K562 (cell line): ENCODE data around the gene ANKRD13C.

ENCODE experiments used
- JUND ChIP-seq, 2 experiments: IDR thresholded peaks; 2 replicates in 1 of 2; 3 replicates in 1 of 2; pipeline ENCODE4 v1.6.1; 2011; ENCODE audit warnings: borderline replicate concordance in 2 of 2, low read depth in 2 of 2, low read length in 2 of 2, improper control_type of control experiment in 1 of 2, missing biosample characterization in 1 of 2, missing genetic modification characterization in 1 of 2, missing genetic modification reagents in 1 of 2
- KLF16 ChIP-seq: IDR thresholded peaks from 2 replicates; pipeline ENCODE4 v1.6.1; 2016; ENCODE audit warnings: antibody characterized with exemption
- MEF2A ChIP-seq: IDR thresholded peaks from 2 replicates; pipeline ENCODE4 v1.6.1; 2011; ENCODE audit warnings: low read depth, mild to moderate bottlenecking, low read length, moderate library complexity; ENCODE audit not compliant: control insufficient read depth
- SMC3 ChIP-seq: conservative IDR thresholded peaks from 2 replicates; pipeline ENCODE4 v1.6.1; 2011; ENCODE audit warnings: low read depth, low read length, improper control_type of control experiment; ENCODE audit not compliant: insufficient read depth
- SPI1 ChIP-seq: IDR thresholded peaks from 2 replicates; pipeline ENCODE4 v1.6.1; 2011; ENCODE audit warnings: low read depth, low read length, control low read depth, borderline replicate concordance
- SRF ChIP-seq, 2 experiments: fragments of 250-450, 450-650 bp in 1 of 2; sonication (Bioruptor Pico) in 1 of 2; sonication (generic) in 1 of 2; formaldehyde crosslinking; IDR thresholded peaks; 2 replicates each; pipeline versions ENCODE4 v1.5.0 to v1.5.1; 2020 to 2022; ENCODE audit warnings: mild to moderate bottlenecking in 1 of 2, missing genetic modification reagents in 1 of 2
- TAF1 ChIP-seq: IDR thresholded peaks from 2 replicates; pipeline ENCODE4 v1.6.1; 2011; ENCODE audit warnings: mild to moderate bottlenecking, low read length, moderate library complexity; ENCODE audit not compliant: insufficient read depth, control insufficient read depth, severe bottlenecking; ENCODE audit errors: extremely low read depth
- TF ChIP-seq, protein P1 (sequence below): sonication (generic); formaldehyde crosslinking; IDR thresholded peaks from 2 replicates; pipeline ENCODE4 v1.8.1; 2022; ENCODE audit warnings: missing genetic modification reagents
- TF ChIP-seq, protein P2 (sequence below): fragments of 450-650 bp; IDR thresholded peaks from 2 replicates; pipeline ENCODE4 v1.6.1; 2016; ENCODE audit warnings: low read depth, mild to moderate bottlenecking, moderate library complexity
- TF ChIP-seq, protein P3 (sequence below), 3 experiments: IDR thresholded peaks in 2 of 3; conservative IDR thresholded peaks in 1 of 3; 2 replicates each; pipeline ENCODE4 v1.5.1; 2011 to 2012; ENCODE audit warnings: low read length in 3 of 3, mild to moderate bottlenecking in 3 of 3, control low read depth in 2 of 3, improper control_type of control experiment in 1 of 3, inconsistent platforms in 1 of 3, low read depth in 1 of 3, mixed read lengths in 1 of 3, moderate library complexity in 1 of 3; ENCODE audit not compliant: insufficient read depth in 2 of 3
- TF ChIP-seq, protein P4 (sequence below): fragments of 250-450 bp; sonication (Bioruptor Pico); IDR thresholded peaks from 2 replicates; pipeline ENCODE4 v1.8.0; 2022; ENCODE audit warnings: inconsistent platforms, mild to moderate bottlenecking, moderate library complexity, borderline replicate concordance
- TF ChIP-seq, protein P5 (sequence below): sonication (generic); formaldehyde crosslinking; IDR thresholded peaks from 2 replicates; pipeline ENCODE4 v1.8.0; 2022; ENCODE audit warnings: mild to moderate bottlenecking, missing genetic modification reagents, borderline replicate concordance
- TF ChIP-seq, protein P6 (sequence below): sonication (generic); formaldehyde crosslinking; IDR thresholded peaks from 2 replicates; pipeline ENCODE4 v1.8.0; 2022; ENCODE audit warnings: mild to moderate bottlenecking, low read depth, missing genetic modification reagents

DNA sequence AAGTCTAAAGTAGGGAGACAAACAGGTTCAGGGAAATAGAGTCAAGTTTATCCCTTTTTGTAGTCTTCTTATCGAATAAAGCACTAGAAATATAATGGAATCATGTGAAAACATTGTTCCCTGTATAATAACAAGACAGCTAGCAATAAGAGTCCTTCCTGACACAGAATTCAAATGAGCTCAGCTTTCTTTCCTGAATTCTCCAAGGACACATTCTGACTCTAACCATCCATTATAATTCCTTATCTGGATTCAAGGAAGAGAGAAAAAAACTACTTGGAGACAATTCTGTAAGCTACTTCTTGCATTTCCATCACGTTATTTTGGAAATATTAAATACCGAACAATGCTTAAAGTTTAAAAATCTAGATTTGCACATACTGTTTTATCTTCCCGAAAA, 58.8 kb downstream of the ANKRD13C start:
- TF ChIP-seq, protein P1, sequence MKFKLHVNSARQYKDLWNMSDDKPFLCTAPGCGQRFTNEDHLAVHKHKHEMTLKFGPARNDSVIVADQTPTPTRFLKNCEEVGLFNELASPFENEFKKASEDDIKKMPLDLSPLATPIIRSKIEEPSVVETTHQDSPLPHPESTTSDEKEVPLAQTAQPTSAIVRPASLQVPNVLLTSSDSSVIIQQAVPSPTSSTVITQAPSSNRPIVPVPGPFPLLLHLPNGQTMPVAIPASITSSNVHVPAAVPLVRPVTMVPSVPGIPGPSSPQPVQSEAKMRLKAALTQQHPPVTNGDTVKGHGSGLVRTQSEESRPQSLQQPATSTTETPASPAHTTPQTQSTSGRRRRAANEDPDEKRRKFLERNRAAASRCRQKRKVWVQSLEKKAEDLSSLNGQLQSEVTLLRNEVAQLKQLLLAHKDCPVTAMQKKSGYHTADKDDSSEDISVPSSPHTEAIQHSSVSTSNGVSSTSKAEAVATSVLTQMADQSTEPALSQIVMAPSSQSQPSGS (CRISPR knock-in tag), result no peak
- TF ChIP-seq, protein P2, sequence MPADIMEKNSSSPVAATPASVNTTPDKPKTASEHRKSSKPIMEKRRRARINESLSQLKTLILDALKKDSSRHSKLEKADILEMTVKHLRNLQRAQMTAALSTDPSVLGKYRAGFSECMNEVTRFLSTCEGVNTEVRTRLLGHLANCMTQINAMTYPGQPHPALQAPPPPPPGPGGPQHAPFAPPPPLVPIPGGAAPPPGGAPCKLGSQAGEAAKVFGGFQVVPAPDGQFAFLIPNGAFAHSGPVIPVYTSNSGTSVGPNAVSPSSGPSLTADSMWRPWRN, result no peak
- TF ChIP-seq KLF16, result no peak
- TF ChIP-seq, protein P3, sequence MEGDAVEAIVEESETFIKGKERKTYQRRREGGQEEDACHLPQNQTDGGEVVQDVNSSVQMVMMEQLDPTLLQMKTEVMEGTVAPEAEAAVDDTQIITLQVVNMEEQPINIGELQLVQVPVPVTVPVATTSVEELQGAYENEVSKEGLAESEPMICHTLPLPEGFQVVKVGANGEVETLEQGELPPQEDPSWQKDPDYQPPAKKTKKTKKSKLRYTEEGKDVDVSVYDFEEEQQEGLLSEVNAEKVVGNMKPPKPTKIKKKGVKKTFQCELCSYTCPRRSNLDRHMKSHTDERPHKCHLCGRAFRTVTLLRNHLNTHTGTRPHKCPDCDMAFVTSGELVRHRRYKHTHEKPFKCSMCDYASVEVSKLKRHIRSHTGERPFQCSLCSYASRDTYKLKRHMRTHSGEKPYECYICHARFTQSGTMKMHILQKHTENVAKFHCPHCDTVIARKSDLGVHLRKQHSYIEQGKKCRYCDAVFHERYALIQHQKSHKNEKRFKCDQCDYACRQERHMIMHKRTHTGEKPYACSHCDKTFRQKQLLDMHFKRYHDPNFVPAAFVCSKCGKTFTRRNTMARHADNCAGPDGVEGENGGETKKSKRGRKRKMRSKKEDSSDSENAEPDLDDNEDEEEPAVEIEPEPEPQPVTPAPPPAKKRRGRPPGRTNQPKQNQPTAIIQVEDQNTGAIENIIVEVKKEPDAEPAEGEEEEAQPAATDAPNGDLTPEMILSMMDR (IDR thresholded peaks at IDR 0.05 in 2 of 3, conservative IDR thresholded peaks at IDR 0.05 in 1 of 3; ENCODE audit: insufficient read depth in 2 of 3, low read depth in 1 of 3, low read length in 3 of 3), result no peak
- TF ChIP-seq, protein P4, sequence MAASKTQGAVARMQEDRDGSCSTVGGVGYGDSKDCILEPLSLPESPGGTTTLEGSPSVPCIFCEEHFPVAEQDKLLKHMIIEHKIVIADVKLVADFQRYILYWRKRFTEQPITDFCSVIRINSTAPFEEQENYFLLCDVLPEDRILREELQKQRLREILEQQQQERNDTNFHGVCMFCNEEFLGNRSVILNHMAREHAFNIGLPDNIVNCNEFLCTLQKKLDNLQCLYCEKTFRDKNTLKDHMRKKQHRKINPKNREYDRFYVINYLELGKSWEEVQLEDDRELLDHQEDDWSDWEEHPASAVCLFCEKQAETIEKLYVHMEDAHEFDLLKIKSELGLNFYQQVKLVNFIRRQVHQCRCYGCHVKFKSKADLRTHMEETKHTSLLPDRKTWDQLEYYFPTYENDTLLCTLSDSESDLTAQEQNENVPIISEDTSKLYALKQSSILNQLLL, result no peak
- no peak for TF ChIP-seq SMC3
- TF ChIP-seq, protein P5, sequence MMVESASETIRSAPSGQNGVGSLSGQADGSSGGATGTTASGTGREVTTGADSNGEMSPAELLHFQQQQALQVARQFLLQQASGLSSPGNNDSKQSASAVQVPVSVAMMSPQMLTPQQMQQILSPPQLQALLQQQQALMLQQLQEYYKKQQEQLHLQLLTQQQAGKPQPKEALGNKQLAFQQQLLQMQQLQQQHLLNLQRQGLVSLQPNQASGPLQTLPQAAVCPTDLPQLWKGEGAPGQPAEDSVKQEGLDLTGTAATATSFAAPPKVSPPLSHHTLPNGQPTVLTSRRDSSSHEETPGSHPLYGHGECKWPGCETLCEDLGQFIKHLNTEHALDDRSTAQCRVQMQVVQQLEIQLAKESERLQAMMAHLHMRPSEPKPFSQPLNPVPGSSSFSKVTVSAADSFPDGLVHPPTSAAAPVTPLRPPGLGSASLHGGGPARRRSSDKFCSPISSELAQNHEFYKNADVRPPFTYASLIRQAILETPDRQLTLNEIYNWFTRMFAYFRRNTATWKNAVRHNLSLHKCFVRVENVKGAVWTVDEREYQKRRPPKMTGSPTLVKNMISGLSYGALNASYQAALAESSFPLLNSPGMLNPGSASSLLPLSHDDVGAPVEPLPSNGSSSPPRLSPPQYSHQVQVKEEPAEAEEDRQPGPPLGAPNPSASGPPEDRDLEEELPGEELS, result no peak
- TF ChIP-seq SRF (CRISPR knock-in tag; IDR thresholded peaks at IDR 0.05), result no peak
- no peak for TF ChIP-seq TAF1
- TF ChIP-seq, protein P6, sequence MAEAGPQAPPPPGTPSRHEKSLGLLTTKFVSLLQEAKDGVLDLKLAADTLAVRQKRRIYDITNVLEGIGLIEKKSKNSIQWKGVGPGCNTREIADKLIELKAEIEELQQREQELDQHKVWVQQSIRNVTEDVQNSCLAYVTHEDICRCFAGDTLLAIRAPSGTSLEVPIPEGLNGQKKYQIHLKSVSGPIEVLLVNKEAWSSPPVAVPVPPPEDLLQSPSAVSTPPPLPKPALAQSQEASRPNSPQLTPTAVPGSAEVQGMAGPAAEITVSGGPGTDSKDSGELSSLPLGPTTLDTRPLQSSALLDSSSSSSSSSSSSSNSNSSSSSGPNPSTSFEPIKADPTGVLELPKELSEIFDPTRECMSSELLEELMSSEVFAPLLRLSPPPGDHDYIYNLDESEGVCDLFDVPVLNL, result no peak
- no peak for TF ChIP-seq SPI1
- TF ChIP-seq MEF2A, result no peak
- no peak for TF ChIP-seq JUND (IDR thresholded peaks at IDR 0.05; ENCODE audit: borderline replicate concordance, low read depth, low read length)
- no peak for TF ChIP-seq JUND (tag; IDR thresholded peaks at IDR 0.05; ENCODE audit: borderline replicate concordance, low read depth, low read length)
